NOMO-1 treated with DMSO at 0.1 percent for 48 hours (cell line): Measurements from ENCODE around the gene AUP1.

Experiments used
- DNase-seq: peaks from one replicate; lab custom pipeline; 2025; ENCODE audit not compliant: unreplicated experiment; lab: John Stamatoyannopoulos, UW

The AUP1 gene

GRCh38 chr2:74514368-74515270, 14.9 kb downstream of the AUP1 start, which contains the start of gene TLX2:
TLX2 (plus strand) TSS chr2:74514450; CDS start chr2:74514807, 357 bp downstream.
- DNase-seq: no peak

- DNase-seq: no peak
Measured at GRCh38 chr2:74513605-74514367, 15.7 kb downstream of the AUP1 start.

- no peak for DNase-seq
Measured at GRCh38 chr2:74512744-74513604, 16.5 kb downstream of the AUP1 start.

- no peak for DNase-seq
Measured at GRCh38 chr2:74511104-74511989, 18.2 kb downstream of the AUP1 start.

GRCh38 chr2:74510272-74510671, 19.2 kb downstream of the AUP1 start:
- no peak for DNase-seq

GRCh38 chr2:74507926-74508520, 21.5 kb downstream of the AUP1 start:
- DNase-seq: no peak

- peak; percentile 93 for DNase-seq
Measured at GRCh38 chr2:74507145-74507925, 22.2 kb downstream of the AUP1 start, which contains the start of gene PCGF1. PCGF1 (minus strand) TSS chr2:74507695; CDS start chr2:74507668, 27 bp downstream.

- no peak for DNase-seq
Measured at GRCh38 chr2:74505448-74506246, 23.9 kb downstream of the AUP1 start.

GRCh38 chr2:74504591-74504990, 24.9 kb downstream of the AUP1 start:
- no peak for DNase-seq

GRCh38 chr2:74503506-74504475, 25.7 kb downstream of the AUP1 start:
- no peak for DNase-seq

GRCh38 chr2:74502720-74503505, 26.6 kb downstream of the AUP1 start:
- DNase-seq: peak; percentile 70

GRCh38 chr2:74502147-74502719, 27.3 kb downstream of the AUP1 start:
- DNase-seq: peak; percentile 10

GRCh38 chr2:74501335-74502071, 28.0 kb downstream of the AUP1 start:
- DNase-seq: no peak

- DNase-seq: no peak
Measured at GRCh38 chr2:74500578-74500946, 28.9 kb downstream of the AUP1 start.
